D341Med (cell line): ENCODE measurements around the gene CD200R1.
"Not testable (repeated sequence)": the region's sequence is repeated elsewhere in the genome, so short reads cannot be mapped to it uniquely, and the experiment has no call there.

ENCODE experiments used
- DNase-seq: peaks from one replicate; pipeline ENCODE4 v3.0.0; 2012; ENCODE audit warnings: low spot score

The CD200R1 gene

GRCh38 chr3:112973325-112974177, 1.4 kb downstream of the CD200R1 start:
- no peak for DNase-seq

- no peak for DNase-seq
Observed at GRCh38 chr3:112972158-112972557, 2.7 kb downstream of the CD200R1 start.

DNA sequence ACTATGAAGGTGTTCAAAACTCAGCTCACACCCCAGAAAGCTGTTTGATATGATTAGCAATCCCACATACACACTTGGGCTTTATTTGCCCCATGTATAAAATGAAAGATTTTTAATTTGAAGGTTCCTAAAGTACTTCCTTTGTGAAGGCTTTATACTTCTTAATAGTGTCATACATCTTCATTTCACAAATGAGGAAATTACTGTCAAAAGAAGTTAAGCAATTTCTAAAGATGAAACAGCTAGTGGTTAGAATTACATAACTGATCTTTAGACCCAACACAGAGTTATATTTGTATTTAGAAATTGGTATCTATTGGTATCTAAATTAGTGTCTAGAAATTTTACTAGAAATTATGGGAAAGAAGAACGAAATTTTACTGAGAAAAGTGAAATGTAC, 7.1 kb downstream of the CD200R1 start:
- no peak for DNase-seq

DNA sequence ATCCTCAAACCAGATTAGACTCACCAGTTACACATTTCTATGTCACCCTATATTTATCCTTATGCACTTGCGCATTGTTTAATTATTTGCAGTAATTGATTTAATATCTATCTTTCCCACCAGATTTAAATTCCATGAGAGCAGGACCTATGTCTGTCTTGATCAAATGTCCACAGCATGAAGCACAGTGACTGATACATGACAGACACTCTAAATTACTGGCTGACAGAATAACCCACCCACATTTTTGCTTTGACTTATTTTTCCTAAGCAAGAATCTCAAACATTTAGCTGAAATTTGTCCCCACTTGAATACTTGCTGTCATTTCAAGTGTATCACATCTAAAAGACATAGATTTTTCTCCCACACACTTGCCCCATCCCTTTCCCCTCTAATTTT, 7.5 kb downstream of the CD200R1 start:
- DNase-seq: no peak

- DNase-seq: no peak
Observed at GRCh38 chr3:112966633-112967032, 8.3 kb downstream of the CD200R1 start.

DNA sequence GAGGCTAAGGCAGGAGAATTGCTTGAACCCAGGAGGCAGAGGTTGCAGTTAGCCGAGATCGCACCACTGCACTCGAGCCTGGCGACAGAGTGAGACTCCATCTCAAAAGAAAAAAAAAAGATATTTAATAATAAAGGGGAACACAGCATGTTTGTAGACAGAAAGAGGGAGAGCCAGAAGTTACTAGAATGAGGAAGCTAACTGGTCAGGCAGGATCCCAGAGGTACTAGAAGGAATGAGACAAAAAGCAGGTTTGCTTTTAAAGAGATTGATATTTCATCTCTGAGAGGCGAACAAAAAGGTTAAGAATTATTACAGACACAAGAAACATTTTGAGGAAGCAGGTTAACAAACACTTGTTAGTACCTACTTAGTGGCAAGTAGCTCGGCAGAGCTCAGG, 9.2 kb downstream of the CD200R1 start:
- no peak for DNase-seq

GRCh38 chr3:112963683-112964082, 11.2 kb downstream of the CD200R1 start:
- no peak for DNase-seq

- DNase-seq: no peak
Observed at GRCh38 chr3:112958811-112959560, 15.9 kb downstream of the CD200R1 start.

- DNase-seq: no peak
Observed at GRCh38 chr3:112956351-112956750, 18.6 kb downstream of the CD200R1 start.

DNA sequence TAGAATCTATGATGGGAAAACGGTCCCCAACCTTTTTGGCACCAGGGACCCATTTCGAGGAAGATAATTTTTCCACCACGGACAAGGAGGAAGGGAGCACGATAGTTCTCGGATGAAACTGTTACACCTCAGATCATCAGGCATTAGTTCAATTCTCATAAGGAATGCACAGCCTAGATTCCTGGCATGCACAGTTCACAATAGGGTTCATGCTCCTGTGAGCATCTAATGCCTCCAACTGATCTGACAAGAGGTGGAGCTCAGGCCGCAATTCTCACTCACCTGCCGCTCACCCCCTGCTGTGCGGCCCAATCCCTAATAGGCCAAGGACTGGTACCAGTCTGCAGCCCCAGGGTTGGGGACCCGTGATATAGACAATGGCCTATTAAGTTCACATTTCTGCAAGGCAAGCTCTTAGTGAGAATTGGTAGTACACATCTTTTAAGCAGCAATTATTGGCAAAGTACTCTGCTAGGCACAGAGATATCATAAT, 26.5 kb downstream of the CD200R1 start:
- DNase-seq: no peak

DNA sequence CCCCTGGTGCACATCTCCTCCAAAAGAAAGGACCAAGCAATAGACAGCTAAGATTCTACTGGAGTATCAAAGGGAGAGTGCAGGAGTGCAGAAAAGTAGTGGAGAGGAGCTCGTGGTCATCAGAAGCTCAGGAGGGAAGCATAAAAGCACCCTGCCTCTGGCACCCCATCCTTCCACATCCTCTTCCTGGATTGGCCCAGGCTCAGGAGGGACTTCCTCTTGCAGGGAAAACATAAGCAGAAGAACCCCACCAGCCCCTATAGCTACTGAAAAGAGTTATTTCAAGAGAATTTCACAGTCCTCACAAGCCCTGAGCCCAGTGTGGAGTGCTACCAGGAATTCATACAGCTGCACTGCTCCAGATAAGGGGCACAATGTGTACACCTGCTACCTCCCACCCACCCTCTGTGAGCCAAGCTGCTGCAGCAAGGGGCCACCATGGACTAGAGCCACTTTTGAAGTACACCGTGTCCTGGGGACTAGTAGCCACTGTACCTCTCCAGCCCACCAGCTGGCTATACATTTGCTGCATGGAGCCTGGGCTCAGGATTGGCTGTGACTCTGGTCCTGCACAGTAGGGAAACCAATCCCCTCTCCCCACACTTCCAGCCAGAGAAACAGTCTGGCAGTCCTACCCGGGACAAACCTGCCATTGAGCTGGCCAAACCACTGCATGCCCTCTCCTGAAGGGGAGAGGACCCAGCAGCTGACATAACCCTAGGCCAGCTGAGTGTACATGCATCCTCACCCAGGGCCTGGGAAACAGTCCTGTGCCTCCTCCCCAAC, 43.0 kb downstream of the CD200R1 start:
- DNase-seq: no peak

GRCh38 chr3:112930771-112931170, 44.1 kb downstream of the CD200R1 start:
- no peak for DNase-seq

DNA sequence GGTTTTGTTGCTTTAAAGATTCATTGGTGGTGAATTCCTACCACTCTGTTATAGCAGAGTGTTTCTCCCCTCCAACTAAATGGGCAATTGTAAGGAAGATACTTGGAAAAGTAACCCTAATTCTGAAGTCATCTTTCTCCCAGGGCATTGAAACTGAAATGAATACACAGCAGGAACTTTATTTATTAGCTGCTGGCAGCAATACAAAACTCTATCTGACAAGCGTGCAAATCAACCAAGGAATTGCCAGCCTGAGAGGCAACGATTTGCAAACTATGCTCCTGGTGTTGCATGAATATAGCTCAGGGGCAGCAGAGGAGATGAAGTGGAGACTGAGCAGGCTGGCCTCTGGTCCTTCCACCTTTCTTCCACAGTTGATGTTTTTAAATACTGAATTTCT, 48.9 kb downstream of the CD200R1 start:
- DNase-seq: no peak

- no peak for DNase-seq
Observed at GRCh38 chr3:112925560-112925959, 49.3 kb downstream of the CD200R1 start.

DNA sequence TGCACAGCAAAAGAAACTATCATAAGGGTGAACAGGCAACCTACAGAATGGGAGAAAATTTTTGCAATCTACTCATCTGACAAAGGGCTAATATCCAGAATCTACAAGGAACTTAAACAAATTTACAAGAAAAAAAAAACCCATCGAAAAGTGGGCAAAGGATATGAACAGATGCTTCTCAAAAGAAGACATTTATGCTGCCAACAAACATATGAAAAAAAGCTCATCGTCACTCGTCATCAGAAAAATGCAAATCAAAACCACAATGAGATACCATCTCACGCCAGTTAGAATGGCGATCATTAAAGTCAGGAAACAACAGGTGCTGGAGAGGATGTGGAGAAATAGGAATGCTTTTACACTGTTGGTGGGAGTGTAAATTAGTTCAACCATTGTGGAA, 55.4 kb downstream of the CD200R1 start:
- not testable (repeated sequence) for DNase-seq

DNA sequence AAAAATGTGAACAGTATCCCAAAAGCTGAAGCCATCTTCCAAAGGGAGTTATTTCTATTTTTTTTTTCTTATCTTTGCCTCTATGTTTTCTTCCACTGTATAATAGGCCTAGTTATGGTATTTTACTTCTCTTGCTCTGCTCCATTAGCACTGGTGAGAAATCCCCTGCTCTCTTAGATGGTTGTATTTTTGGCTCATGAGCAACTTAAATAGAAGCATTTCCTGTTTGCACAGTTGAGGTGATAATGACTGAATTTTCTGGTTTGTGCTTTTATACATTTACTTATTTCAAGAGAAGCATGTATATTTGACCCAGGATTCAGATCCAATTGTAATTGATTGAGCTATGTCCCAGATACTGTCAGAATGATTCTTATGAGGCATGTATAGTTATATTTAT, 66.7 kb downstream of the CD200R1 start:
- DNase-seq: no peak

DNA sequence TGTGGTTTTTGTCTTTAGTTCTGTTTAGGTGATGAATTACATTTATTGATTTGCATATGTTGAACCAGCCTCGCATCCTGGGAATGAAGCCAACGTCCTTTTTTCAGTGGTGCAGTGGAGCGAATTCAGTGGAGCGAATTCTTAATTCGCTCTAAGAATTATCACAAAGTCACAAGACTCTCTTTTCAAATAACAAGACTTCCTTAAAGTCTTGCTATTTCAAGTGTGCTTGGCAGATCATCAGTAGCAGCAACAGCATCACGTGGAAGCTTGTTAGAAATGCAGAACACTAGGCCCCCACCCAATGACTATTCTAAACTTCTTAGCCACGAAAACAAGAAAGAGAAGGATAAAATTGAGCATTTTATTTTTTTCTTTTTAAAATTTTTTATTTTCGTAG, 70.1 kb downstream of the CD200R1 start:
- no peak for DNase-seq

GRCh38 chr3:112900113-112900512, 74.8 kb downstream of the CD200R1 start:
- DNase-seq: no peak

DNA sequence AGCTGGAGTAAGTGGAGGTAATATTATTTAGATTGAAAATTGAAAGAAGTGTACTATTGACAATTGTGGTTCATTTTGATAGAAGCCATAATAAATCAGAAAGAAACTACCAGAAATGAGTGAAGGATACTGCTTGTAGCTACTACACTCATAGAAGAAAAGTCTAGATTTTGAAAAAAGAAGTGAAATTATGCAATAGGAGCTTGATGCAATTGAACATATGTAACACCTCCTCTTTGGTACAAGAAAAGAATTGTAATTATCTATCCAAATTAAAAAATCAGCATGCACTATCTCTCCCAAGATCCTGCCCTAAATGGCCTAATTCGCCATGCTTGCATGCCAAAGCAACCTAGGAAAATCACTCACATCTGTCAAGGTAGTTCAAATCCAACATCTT, 77.1 kb downstream of the CD200R1 start:
- no peak for DNase-seq

- no peak for DNase-seq
Observed at GRCh38 chr3:112894258-112894657, 80.6 kb downstream of the CD200R1 start.

DNA sequence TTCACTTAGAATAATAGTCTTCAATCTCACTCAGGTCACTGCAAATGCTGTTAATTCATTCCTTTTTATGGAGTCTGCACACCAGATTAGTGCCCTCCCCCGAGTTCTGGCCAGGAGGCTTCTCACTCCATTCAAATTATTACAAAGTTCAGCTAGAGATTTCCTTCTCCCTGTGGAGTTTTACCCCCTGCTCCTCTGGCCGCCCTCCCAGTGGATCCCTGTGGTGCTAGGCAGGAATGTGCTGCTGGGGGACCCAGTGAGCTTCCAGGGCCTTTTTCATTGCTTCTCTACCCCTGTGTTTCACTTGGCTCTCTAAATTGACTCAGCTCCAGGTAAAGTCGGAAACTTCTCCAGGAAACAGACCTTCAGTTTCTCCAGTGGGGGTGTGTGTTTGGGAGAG, 85.5 kb downstream of the CD200R1 start:
- DNase-seq: no peak

- DNase-seq: no peak
Observed at GRCh38 chr3:112888381-112889085, 86.4 kb downstream of the CD200R1 start.
